ENCODE measurements around the gene MSI2.

The MSI2 gene

GRCh38 chr17:57373756-57374155, 117.4 kb downstream of the MSI2 start:
- Histone ChIP-seq H4K20me1 (ENCODE audit: insufficient read depth, low read length) (no peaks in the 10 kb centered on the region), H3K27ac (ENCODE audit: low read depth, low read length, poor library complexity, severe bottlenecking) (no peak overlapping the region), H3K79me2 (ENCODE audit: insufficient read depth, low read length) (peaks cover 35% of the 10 kb centered on the region)

DNA sequence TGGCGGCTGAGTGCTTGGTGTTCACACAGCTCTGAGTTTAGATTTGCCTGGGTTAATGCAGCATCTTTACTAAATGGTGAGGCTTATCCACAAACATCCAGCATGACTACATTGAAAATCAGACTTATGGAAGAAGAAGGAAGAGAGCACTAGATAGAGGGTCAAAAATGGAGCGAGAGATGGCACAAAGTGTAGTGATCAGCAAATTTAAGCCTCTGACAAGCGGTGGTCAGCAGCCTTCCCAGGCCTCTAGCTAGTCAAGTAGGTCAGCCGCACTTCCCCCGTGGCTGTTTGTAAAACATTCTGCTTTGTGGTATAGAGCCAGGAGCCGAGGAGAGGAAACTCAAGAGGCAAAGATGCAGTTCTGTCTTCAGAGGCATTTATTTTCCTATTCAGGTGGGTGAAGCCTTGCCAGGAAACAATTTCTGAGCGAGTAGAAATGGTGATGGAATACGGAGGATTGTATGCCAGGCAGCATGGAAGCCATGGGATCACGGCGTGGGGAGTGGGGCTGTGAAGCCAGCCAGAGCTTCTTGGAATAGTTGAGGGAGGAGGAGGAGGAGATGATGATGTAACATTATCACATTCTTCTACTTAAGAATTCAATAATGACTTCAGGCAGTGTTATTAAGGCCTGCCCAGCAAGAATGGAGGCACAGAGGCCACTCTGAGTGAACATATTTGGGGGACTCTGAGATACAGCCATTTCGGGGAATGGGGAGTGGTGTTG, 118.9 kb downstream of the MSI2 start:
- TF ChIP-seq, protein P1, sequence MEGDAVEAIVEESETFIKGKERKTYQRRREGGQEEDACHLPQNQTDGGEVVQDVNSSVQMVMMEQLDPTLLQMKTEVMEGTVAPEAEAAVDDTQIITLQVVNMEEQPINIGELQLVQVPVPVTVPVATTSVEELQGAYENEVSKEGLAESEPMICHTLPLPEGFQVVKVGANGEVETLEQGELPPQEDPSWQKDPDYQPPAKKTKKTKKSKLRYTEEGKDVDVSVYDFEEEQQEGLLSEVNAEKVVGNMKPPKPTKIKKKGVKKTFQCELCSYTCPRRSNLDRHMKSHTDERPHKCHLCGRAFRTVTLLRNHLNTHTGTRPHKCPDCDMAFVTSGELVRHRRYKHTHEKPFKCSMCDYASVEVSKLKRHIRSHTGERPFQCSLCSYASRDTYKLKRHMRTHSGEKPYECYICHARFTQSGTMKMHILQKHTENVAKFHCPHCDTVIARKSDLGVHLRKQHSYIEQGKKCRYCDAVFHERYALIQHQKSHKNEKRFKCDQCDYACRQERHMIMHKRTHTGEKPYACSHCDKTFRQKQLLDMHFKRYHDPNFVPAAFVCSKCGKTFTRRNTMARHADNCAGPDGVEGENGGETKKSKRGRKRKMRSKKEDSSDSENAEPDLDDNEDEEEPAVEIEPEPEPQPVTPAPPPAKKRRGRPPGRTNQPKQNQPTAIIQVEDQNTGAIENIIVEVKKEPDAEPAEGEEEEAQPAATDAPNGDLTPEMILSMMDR (IDR thresholded peaks at IDR 0.05; ENCODE audit: low read length): no peak
- no peak for TF ChIP-seq EZH2 (IDR thresholded peaks at IDR 0.05; ENCODE audit: borderline replicate concordance, low read length)
- no peak overlapping the region for H3K27ac ChIP-seq (ENCODE audit: low read depth, low read length, poor library complexity, severe bottlenecking)

More at GRCh38 chr17:57373756-57374155, 117.4 kb downstream of the MSI2 start:
- no peaks in the 10 kb centered on the region for H3F3A ChIP-seq (ENCODE audit: insufficient read depth, low read length)
- no peaks in the 10 kb centered on the region for H3K27me3 ChIP-seq (ENCODE audit: insufficient read depth, low read length)
- no peak overlapping the region for H3K4me2 ChIP-seq (ENCODE audit: low read length)
- no peak overlapping the region for H3K4me3 ChIP-seq (ENCODE audit: low read depth, low read length, poor library complexity, severe bottlenecking)
- peaks cover 47% of the 10 kb centered on the region for H3K36me3 ChIP-seq (ENCODE audit: insufficient read depth, low read length)
- H3K9ac ChIP-seq (ENCODE audit: low read length): no peak overlapping the region
- TF ChIP-seq, protein P1 (IDR thresholded peaks at IDR 0.05; ENCODE audit: low read length): no peak
- no peak for TF ChIP-seq EZH2 (IDR thresholded peaks at IDR 0.05; ENCODE audit: borderline replicate concordance, low read length)
- H2AFZ ChIP-seq (ENCODE audit: low read length): no peak overlapping the region
- no peaks in the 10 kb centered on the region for H3K9me2 ChIP-seq (ENCODE audit: low read depth, low read length)
- peaks cover 3% of the 10 kb centered on the region for H3K9me3 ChIP-seq (ENCODE audit: low read length)
- peaks cover 21% of the 10 kb centered on the region for H3K4me1 ChIP-seq (ENCODE audit: insufficient read depth, low read length, severe bottlenecking)

GRCh38 chr17:57375770-57376225, 119.5 kb downstream of the MSI2 start:
- no peaks in the 10 kb centered on the region for H3K9me2 ChIP-seq (ENCODE audit: low read depth, low read length)
- H3K27me3 ChIP-seq (ENCODE audit: insufficient read depth, low read length): no peaks in the 10 kb centered on the region
- H3K79me2 ChIP-seq (ENCODE audit: insufficient read depth, low read length): peaks cover 27% of the 10 kb centered on the region
- no peaks in the 10 kb centered on the region for H4K20me1 ChIP-seq (ENCODE audit: insufficient read depth, low read length)
- H3K4me1 ChIP-seq (ENCODE audit: insufficient read depth, low read length, severe bottlenecking): peaks cover 18% of the 10 kb centered on the region
- H3K9ac ChIP-seq (ENCODE audit: low read length): no peak overlapping the region
- no peaks in the 10 kb centered on the region for H3F3A ChIP-seq (ENCODE audit: insufficient read depth, low read length)
- H3K9me3 ChIP-seq (ENCODE audit: low read length): peaks cover 3% of the 10 kb centered on the region
- peaks cover 54% of the 10 kb centered on the region for H3K36me3 ChIP-seq (ENCODE audit: insufficient read depth, low read length)
- H3K4me3 ChIP-seq (ENCODE audit: low read depth, low read length, poor library complexity, severe bottlenecking): no peak overlapping the region
- H3K27ac ChIP-seq (ENCODE audit: low read depth, low read length, poor library complexity, severe bottlenecking): no peak overlapping the region
- H2AFZ ChIP-seq (ENCODE audit: low read length): no peak overlapping the region
- H3K4me2 ChIP-seq (ENCODE audit: low read length): no peak overlapping the region
- TF ChIP-seq EZH2 (IDR thresholded peaks at IDR 0.05; ENCODE audit: borderline replicate concordance, low read length): no peak
- TF ChIP-seq, protein P1 (IDR thresholded peaks at IDR 0.05; ENCODE audit: low read length): no peak

More for the DNA sequence above, 118.9 kb downstream of the MSI2 start:
- peaks cover 18% of the 10 kb centered on the region for H3K4me1 ChIP-seq (ENCODE audit: insufficient read depth, low read length, severe bottlenecking)
- no peak overlapping the region for H2AFZ ChIP-seq (ENCODE audit: low read length)
- H3F3A ChIP-seq (ENCODE audit: insufficient read depth, low read length): no peaks in the 10 kb centered on the region
- H3K9me2 ChIP-seq (ENCODE audit: low read depth, low read length): no peaks in the 10 kb centered on the region
- no peak overlapping the region for H3K4me2 ChIP-seq (ENCODE audit: low read length)
- H3K9me3 ChIP-seq (ENCODE audit: low read length): peaks cover 3% of the 10 kb centered on the region
- H3K36me3 ChIP-seq (ENCODE audit: insufficient read depth, low read length): peaks cover 48% of the 10 kb centered on the region
- no peaks in the 10 kb centered on the region for H3K27me3 ChIP-seq (ENCODE audit: insufficient read depth, low read length)
- H3K79me2 ChIP-seq (ENCODE audit: insufficient read depth, low read length): peaks cover 29% of the 10 kb centered on the region
- no peak overlapping the region for H3K4me3 ChIP-seq (ENCODE audit: low read depth, low read length, poor library complexity, severe bottlenecking)
- H3K9ac ChIP-seq (ENCODE audit: low read length): no peak overlapping the region
- no peaks in the 10 kb centered on the region for H4K20me1 ChIP-seq (ENCODE audit: insufficient read depth, low read length)
